Measurements from ENCODE around the gene TMEM127.
A peak's percentile ranks its signal among the peaks of the same experiment; 100 is the strongest.
"Not testable (repeated sequence)": the region's sequence is repeated elsewhere in the genome, so short reads cannot be mapped to it uniquely, and the experiment has no call there.

Gene TMEM127, protein sequence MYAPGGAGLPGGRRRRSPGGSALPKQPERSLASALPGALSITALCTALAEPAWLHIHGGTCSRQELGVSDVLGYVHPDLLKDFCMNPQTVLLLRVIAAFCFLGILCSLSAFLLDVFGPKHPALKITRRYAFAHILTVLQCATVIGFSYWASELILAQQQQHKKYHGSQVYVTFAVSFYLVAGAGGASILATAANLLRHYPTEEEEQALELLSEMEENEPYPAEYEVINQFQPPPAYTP

DNA sequence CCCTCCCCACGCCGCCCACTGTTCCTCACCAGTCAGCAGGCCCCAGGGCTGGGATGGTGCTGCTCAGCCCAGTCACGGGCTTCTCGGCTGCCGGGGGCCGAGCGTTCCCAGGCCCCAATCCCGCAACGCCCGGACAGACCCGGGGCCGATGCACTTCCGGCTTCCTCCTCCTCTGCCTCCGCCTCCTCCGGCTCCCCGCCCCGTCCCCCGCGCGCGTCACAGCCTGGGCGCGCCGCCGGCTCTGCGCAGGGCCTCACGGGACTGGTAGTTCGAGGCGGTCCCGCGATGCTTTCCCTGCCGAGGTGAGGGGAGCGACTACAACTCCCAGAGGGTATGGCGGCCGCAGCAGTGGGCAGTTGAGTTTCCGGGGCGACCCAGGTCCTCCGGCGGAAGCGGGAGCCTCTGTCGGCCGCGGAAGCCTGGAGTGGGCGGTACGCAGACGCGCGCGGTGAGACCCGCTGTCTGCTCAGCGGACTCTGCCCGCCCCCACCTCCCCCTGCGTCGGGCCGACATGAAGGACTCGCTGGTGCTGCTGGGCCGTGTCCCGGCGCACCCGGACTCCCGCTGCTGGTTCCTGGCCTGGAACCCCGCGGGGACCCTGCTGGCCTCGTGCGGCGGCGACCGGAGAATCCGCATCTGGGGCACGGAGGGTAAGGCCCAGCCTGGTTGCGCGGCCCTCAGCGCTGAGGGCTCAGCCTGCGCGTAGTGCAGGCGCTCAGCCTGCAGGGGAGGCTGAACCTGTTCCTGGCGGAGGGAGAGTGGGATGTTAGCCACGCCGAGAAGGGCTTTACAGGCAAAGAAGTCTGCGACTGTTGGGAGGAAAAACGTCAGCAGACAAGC is at the start of gene TMEM127, which contains the start of gene CIAO1:
TSS of gene TMEM127 (minus strand) at position 158 of the 840 bp plus-strand sequence. CDS start 616 bp downstream, outside the sequence.
TSS of gene CIAO1 (plus strand) at position 386 of the 840 bp plus-strand sequence. CDS start at position 512, 126 bp downstream.
- DNase-seq, result peak; percentile 95 to 96

DNA sequence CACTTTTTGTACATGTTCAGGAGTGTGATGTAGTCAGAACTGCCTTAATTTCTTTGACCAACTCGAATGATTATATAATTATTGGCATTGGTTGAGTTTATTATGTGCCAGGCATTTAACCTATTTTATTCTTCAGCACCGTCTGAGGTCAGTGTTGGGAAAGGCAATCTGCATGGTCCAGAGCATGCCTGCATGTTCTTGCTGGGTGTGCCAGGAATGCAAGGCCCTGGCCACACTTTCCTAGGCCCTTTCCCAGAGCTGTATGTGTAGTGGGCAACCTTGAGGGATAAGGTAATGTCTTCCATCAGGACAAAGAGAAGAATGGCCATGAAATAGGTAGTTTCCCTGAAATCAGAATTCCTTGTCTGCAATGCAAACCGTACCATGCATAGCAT is 49.2 kb upstream of the TMEM127 start:
- no peak for DNase-seq

DNA sequence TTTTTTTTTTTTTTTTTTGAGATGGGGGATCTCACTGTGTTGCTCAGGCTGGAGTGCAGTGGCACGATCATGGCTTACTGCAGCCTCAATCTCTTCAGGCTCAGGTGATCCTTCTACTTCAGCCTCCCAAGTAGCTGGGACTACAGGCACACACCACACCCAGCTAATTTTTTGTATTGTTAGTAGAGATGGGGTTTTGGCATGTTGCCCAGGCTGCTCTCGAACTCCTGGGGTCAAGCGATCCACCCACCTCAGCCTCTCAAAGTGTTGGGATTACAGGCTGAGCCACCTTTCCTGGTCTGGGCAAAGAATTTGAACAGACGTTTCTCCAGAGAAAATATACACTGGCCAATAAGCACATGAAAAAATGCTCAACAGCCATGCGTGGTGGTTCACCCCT is 42.5 kb upstream of the TMEM127 start:
- no peak for DNase-seq

DNA sequence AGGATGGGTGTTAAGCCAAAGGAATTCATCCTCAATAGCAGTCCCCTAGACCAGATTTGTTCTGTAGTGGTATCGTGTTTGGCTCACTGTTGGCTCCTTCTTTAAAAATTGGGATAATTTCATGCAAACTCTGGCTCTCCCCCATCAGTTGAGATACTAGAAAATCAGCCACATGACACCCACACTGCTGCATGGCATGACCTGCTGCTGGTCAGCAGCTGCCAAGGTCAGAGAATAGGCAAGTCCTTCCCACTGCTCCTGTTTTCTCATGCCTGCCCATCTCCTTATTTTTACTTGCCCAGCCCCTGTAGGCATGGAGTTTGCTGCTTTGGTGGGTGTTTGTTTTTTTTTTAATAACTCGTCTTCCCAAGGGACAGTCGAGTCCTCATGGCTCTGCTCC is 40.6 kb upstream of the TMEM127 start:
- no peak for DNase-seq

DNA sequence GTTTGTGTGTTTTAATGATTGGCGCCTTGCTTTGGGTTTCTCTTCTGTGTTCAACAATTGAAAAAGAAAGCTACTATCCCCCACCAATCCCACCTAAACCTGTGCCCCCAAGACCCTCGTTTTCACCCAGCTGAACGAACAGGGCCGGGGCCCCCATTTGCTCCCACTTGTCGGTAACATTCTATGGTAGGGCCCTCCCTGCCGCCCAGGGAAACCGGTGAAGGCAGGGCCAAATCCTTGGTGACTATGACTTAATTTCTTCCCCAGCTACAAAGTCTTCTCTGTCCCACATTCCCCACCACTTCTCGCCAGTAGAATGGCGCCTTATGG is 40.1 kb upstream of the TMEM127 start:
- DNase-seq, result no peak

DNA sequence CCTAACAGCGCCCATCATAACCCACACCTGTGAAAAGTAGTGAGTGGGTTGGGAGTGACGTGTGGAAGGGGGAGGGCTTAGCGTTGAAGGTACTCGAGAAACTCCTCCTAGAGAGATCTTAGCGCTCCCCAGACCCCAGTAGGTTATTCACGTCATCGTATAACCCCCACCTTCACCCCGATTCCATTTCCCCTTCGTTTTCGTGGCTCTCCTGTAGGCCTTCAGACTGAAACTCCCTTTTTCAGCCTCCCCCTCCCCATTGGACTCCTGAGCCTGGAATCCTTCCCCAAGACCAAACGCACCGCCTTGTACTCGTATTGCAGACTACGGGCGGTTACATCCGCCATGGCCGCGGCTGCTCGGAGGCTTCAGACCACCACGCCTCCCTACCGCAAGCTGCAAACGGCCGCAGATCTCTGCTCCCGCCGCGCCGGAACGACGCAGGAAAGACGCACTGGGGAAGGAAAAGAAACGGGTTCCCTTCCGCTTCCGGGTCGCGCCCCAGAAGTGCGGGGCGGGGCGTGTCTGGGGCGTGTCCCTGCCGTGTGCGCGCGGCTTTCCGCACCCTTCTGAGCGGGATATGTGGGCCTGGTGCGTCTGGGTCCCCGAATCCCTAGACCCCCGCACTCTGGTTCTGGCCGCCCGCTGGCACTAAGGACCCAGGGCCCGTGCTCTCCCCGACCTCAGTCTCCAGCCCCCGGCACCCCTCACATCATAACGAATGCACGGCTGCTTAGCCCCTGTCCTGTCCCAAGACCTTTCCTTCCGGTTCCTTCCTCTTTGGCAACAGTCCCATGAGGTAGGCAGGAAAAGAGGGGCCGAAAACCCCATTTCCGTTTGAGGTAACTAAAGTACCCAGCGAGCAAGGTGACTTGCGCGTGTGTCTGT is 39.5 kb upstream of the TMEM127 start, which contains the start of gene SNRNP200:
TSS of gene SNRNP200 (minus strand) at position 456 of the 888 bp plus-strand sequence. CDS start at position 347, 109 bp downstream.
- peak; percentile 85 to 87 for DNase-seq

DNA sequence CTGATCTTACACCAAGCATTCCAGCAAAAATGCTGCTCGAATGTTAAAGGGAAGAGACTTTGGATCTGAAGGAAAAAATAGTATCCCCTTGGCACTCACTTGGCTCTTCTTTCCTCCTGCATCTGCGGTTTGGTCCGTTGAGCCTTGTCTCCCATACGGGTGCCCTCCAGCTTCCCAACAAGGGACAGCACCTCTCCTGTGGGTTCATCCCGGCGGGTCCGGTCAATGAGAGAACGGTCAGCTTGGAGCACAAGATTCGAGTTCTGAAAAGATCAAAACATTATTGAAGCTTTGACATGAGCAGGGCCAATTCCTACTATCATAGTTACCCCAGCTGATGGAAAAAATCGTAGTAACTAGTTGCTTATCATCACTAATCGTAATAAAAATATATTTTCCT is 38.8 kb upstream of the TMEM127 start:
- no peak for DNase-seq

DNA sequence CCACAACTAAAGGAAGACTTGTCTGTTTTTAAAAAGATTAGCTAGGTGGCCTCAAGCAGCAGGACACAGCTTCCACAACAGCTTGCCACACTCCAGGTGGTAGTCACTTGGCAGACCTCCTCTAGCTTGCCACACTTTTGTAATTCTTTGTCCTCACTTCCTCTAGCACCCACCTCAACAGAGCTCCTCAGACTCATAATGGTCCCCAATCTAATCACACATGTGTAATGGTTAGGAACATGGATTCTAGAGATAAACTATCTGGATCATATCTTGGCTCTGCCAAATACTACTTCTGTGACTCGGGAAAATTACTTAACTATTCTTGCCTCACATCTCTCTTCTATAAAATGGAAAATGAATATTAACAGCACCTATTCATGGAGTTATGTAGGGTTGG is 36.1 kb upstream of the TMEM127 start:
- no peak for DNase-seq

DNA sequence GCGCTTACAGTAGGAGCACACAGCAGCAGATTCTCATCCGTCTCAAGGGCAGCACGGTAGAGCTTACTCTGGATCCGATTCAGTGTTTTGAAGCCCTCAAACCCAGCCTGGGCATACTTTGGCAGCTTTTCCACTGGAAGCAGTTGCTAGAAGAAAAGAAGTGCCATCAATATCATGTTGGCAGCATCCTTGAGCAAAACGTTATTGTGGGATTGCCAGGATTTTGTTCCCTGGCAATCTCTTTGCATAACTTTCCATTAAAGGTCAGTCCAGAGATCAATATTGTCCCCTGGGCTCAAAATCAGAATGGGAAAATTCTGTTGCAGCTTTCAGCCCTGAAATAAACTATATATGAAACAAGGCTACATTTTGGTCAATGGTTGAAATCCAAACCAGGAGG is 31.1 kb upstream of the TMEM127 start:
- DNase-seq, result no peak

DNA sequence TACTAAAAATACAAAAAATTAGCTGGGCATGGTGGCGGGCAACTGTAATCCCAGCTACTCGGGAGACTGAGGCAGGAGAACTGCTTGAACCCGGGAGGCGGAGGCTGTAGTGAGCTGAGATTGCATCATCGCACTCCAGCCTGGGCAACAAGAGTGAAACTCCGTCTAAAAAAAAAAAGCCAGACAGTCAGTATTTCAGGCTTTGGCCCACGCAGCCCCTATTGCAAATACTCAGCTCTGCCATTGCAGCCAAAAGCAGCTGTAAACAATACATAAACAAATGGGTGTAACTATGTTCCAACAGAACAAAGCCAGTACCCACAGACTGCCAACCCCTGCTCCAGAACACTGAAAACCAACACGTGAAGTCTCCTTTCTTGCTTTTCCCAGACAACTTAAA is 28.5 kb upstream of the TMEM127 start:
- not testable (repeated sequence) for DNase-seq

DNA sequence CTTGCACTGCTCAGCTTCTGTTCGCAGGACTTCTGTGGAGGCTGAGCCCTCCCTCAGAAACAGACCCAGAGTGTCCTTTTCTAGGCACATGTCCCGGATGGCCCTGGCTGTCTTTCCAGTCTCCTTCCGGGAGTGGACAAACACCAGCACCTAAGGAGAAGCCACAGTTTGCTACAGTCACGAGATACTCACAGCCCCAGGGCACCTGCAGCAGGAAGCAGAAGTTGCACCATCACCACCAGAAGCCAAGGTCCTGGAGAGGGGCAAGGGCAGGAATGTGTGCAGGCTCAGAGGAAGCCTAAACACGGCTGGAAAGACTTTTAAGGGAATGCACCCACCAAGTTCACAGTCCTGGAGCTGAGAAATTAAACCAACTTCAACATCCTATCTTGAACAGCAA is 26.0 kb upstream of the TMEM127 start:
- no peak for DNase-seq

DNA sequence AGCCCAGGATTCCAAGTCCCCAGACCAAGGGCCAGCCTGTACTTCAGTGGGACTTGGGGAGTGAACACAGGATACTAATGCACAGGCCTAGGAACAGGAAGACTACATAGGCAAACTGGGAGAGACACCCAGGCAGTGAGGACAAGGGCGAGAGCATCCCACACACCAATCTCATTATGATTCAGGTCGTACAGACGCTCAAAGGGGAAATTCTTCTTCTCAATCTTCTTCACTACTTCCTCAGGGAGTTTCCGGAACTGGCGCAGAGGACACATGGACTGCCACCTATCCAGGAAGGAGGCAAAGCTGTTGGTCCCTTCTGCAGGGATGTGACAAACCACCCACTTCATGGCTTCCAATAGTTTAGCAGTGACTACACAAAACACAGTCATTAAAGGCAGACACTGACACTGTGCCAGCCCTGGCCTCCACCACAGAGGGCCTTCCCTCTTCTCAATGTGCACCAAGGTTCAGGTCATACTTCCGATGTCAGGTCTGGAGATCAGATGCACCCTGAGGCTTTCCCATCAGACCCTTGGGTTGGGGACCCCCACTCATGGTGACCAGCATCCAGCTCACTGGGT is 21.6 kb upstream of the TMEM127 start:
- no peak for DNase-seq

DNA sequence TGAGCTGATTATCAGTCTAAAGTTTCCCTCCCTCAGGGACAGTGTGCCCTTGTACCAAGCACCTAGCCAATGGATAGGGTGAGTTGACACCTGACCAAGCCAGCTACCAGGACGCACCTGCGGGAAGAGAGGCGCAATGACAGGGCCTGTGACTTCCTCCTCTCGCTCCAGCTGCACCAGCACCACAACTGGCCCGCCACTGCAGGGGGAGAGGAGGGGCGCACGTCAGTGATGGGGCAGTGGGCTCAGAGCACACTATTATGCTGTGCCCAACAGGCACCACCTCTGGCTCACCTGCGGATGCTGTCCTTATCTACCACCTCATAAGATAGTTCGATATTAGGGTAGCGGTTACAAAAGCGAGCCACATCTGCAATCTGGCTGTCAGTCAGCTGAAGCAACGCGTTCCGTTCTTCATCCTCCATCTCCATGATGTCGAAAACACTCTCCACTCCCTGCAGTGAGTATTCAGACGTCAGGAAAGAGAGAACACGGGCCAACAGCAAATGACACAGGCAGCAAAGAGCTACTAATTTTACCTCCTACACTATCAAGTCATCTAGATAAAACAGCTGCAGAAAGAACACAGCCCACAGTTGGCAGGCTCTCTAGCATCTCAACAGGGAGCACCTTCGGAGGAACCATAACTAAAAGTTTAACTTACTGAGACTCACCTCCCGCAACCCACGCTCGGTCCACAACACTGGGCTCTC is 11.1 kb upstream of the TMEM127 start:
- DNase-seq, result no peak

DNA sequence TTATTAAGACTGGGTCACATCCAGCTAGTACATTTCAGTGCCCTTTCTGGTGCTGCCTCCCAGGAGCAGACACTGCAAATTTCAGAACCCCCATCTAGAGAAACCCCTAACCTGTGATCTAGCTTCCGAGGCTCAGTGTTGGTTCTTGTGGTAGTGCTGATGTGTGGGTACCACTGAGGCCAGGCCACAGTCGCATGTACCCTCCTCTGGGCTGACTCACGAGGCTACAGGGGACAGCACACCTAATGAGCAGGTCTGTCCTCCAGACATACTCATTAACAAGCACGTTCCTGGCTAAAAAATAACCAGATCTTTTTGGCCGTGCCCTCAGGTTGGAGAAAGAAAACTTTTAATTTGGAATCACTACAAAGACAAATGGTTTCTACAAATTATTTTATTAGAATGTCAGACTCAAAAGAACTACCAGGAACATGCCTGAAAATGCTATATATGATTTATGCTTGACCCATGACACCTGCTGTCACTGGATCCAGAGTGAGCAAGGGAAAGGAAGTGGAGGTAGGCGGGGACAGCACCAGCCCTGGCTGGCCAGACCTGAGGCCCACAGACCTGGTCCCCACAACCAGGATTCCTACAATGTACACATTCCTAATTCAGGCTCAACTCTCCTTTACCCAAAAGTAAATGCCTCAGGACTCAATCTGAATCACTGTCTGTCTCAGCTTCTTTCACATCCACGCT is 8.7 kb upstream of the TMEM127 start:
- DNase-seq, result no peak

DNA sequence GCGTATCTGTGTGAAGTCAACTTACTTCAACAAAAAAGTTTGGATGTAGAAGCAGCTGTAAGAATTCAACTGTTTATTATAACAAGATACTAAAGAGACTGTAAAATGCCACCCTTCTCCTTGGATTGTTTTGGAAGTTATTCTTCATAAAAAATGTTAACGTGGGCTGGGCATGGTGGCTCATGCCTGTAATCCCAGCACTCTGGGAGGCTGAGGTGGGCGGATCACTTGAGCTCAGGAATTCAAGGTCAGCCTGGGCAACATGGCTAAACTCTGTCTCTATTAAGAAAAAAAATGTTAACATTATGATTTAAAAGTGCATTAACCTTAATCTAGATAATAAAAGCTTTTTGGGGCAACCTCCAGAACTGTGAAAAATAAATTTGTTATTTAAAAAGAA is 8.0 kb upstream of the TMEM127 start:
- no peak for DNase-seq

DNA sequence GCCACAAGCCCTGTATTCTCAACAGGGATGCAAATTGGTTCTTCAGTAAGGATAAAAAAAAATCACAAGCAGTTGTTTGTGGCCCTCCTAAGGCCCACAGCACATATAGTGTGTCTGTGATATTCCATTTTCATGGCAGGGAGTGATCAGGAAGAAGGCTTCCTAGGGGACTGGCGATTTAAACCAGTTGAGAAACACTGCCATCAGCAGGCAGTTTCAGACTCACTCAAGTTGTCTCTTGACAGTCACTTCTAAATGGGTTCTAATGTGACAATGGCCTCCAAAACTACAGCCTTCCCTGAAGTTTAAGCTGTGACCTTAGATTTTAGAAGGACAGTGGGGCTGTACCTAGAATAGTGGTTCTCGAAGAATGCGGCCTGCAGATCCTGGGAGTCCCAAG is 6.2 kb upstream of the TMEM127 start:
- no peak for DNase-seq

DNA sequence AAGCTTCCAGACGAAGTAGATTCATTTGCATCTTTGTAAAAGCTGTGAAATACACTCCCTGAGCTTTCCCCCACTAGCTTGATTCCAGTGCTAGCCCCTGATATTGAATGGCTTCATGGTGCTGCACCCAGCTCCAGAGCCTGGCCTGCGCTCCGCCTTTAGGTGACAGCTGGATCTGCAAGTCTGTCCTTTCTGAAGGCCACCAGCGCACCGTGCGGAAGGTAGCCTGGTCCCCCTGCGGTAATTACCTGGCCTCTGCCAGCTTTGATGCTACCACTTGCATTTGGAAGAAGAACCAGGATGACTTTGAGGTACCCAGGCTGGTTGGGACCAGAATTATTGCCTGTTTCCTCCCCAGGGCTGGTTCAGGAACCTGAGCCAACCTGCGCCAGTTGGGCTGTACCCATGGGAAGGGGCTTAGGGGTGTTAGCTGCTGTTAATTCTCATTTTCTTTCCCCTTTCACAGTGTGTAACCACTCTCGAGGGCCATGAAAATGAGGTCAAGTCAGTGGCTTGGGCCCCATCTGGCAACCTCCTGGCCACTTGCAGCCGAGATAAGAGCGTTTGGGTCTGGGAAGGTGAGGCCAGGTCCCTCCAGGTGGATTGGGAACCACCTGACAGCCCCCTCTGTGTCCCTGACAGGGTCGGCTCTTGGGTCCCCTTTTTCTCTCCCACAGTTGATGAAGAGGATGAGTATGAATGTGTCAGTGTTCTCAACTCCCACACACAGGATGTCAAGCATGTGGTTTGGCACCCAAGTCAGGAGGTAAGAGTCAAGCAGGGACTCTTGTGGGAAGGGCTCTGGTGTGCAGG is 1.6 kb upstream of the TMEM127 start:
- peak; percentile 13 to 31 for DNase-seq

DNA sequence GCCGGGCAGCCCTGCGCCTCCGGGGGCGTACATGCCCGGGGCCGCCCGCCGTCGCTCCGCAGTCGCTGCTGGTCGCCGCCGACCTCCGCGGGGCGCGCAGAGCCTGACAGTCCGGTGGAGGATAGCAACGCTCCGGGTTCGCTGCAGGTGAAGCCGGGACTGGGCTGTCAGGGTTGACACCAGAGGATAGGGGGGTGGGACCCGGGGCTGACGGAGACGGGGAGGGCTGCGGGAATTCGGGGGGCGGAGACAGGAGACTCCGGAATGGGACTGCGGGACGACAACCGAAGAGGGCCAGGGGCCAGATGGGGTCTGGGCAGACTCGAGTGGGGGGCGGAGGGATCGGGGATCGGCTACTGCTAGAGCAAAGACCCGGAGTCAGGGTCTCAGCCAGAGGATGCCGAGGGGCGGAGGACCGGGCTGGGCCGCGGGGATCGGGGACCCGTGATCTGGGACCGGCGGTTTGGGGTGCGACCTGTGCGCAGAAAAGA is 403 bp downstream of the TMEM127 start:
- DNase-seq, result no peak

DNA sequence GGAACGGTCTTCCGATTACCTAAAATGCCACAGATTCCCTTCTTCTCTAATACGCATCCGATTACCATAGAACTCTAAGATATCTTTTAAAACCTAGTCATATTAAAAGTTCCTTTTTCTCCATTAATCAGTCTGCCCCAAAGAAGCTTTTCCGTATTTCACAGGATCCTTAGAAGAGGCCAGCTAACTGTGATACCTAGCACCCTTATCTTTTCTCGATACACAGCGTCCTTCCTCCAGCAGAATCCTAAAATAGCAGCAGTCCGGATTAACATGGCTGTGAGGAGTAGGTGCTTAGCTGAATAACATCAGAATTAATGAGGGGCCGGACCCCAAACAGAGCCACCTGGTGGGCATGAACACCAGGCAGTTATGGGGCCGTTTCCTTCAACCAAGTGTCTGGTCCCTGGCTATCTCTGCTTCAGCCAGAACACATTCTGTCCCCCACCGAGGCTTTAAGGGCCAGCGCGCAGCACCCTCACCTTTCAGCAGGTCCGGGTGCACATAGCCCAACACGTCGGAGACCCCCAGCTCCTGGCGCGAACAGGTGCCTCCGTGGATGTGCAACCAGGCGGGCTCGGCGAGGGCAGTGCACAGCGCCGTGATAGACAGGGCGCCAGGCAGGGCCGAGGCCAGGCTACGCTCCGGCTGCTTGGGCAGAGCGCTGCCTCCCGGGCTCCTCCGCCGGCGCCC is 995 bp downstream of the TMEM127 start:
- DNase-seq, result peak; percentile 8 to 27

DNA sequence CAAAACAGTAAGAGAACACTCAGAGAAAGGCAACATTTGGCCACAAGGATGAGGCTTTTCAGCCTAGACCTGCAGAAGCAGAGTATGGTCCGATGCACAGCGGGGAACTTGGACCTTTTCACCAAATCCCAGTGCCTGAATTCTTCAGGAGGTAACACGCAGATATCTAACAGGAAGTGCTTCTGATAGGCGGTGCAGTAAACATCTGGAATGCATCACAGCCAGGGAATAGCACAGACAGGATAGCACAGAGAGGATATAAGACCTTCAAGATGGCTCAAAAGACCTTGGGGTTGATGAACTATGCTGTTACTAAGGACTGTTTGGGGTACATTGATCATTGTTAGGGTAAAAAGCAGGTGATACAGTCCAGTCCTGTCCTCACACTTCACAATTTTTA is 1.7 kb downstream of the TMEM127 start:
- no peak for DNase-seq

Measured in SHP77 (cell line).